ENCODE results near the gene RFK. TPM values are rescaled to one million over a fixed set of nuclear protein-coding genes. Genes with fewer than 3 reads are reported as not detected.

Gene RFK
- polyA plus RNA-seq, 1 donor (not counting 4 experiments of a cell fraction or from before 2014, with no cell fraction given), result 30.1 TPM

GRCh38 chr9:76341616-76342015 is 52.6 kb downstream of the RFK start:
- Histone ChIP-seq H3K9me3 (ENCODE audit: control insufficient read depth, low read depth, low read length) (no peaks in the 10 kb centered on the region), H3K4me3 (ENCODE audit: control insufficient read depth in 2 of 3, extremely low read depth in 1 of 3, insufficient read depth in 2 of 3, low read depth in 1 of 3, low read length in 3 of 3) (no peak overlapping the region), H4K20me1 (ENCODE audit: control insufficient read depth, extremely low read depth, insufficient read depth, low read length) (no peaks in the 10 kb centered on the region), H2AFZ (ENCODE audit: control insufficient read depth, low read length) (no peak overlapping the region), H3K4me2 (ENCODE audit: control insufficient read depth, extremely low read depth, insufficient read depth, low read depth, low read length) (no peak overlapping the region), H3K79me2 (ENCODE audit: control insufficient read depth, insufficient read depth, low read length) (no peaks in the 10 kb centered on the region), H3K27me3 (ENCODE audit: control insufficient read depth, extremely low read depth, insufficient read depth, low read length) (no peaks in the 10 kb centered on the region), H3K36me3 (ENCODE audit: control insufficient read depth in 2 of 2, extremely low read depth in 1 of 2, insufficient read depth in 2 of 2, low read length in 2 of 2) (no peaks in the 10 kb centered on the region), H3K4me1 (ENCODE audit: control insufficient read depth, extremely low read depth, insufficient read depth, low read length) (no peaks in the 10 kb centered on the region), H3K27ac (ENCODE audit: control insufficient read depth, insufficient read depth, low read length) (no peak overlapping the region), H3K9ac (ENCODE audit: control insufficient read depth, extremely low read depth, insufficient read depth, low read length) (no peak overlapping the region), H3K9me1 (ENCODE audit: control insufficient read depth, extremely low read depth, insufficient read depth, low read length) (no peaks in the 10 kb centered on the region)
- no peak for FAIRE-seq
- dilution Hi-C loops (cut with MboI; ENCODE audit: extremely low pct_ligation_motif_present, low sequenced_read_pairs), result no loop called here
- TF ChIP-seq EZH2 (IDR thresholded peaks at IDR 0.05; ENCODE audit: low read length), result no peak
- no peak for DNase-seq (ENCODE audit: low read depth, low spot score)

- Histone ChIP-seq H3K9me3 (ENCODE audit: control insufficient read depth, low read depth, low read length) (no peaks in the 10 kb centered on the region), H3K79me2 (ENCODE audit: control insufficient read depth, insufficient read depth, low read length) (no peaks in the 10 kb centered on the region), H2AFZ (ENCODE audit: control insufficient read depth, low read length) (no peak overlapping the region), H3K36me3 (ENCODE audit: control insufficient read depth in 2 of 2, extremely low read depth in 1 of 2, insufficient read depth in 2 of 2, low read length in 2 of 2) (no peaks in the 10 kb centered on the region), H3K4me1 (ENCODE audit: control insufficient read depth, extremely low read depth, insufficient read depth, low read length) (no peaks in the 10 kb centered on the region), H3K27me3 (ENCODE audit: control insufficient read depth, extremely low read depth, insufficient read depth, low read length) (no peaks in the 10 kb centered on the region), H3K4me2 (ENCODE audit: control insufficient read depth, extremely low read depth, insufficient read depth, low read depth, low read length) (no peak overlapping the region), H3K27ac (ENCODE audit: control insufficient read depth, insufficient read depth, low read length) (no peak overlapping the region), H3K4me3 (ENCODE audit: control insufficient read depth in 2 of 3, extremely low read depth in 1 of 3, insufficient read depth in 2 of 3, low read depth in 1 of 3, low read length in 3 of 3) (no peak overlapping the region), H3K9ac (ENCODE audit: control insufficient read depth, extremely low read depth, insufficient read depth, low read length) (no peak overlapping the region), H4K20me1 (ENCODE audit: control insufficient read depth, extremely low read depth, insufficient read depth, low read length) (no peaks in the 10 kb centered on the region), H3K9me1 (ENCODE audit: control insufficient read depth, extremely low read depth, insufficient read depth, low read length) (no peaks in the 10 kb centered on the region)
- DNase-seq (ENCODE audit: low read depth, low spot score), result no peak
- TF ChIP-seq EZH2 (IDR thresholded peaks at IDR 0.05; ENCODE audit: low read length), result no peak
- TF ChIP-seq CTCF (optimal IDR thresholded peaks at IDR 0.05 in 1 of 3, IDR thresholded peaks at IDR 0.05 in 1 of 3, conservative IDR thresholded peaks at IDR 0.05 in 1 of 3; ENCODE audit: extremely low read depth in 1 of 3, insufficient read depth in 2 of 3, low read length in 3 of 3), result no peak
- FAIRE-seq, result no peak
- dilution Hi-C loops (cut with MboI; ENCODE audit: extremely low pct_ligation_motif_present, low sequenced_read_pairs), result no loop called here
Measured at GRCh38 chr9:76338418-76338817, 55.8 kb downstream of the RFK start.

- DNase-seq (ENCODE audit: low read depth, low spot score), result no peak
- dilution Hi-C loops (cut with MboI; ENCODE audit: extremely low pct_ligation_motif_present, low sequenced_read_pairs), result no loop called here
- Histone ChIP-seq H3K9me3 (ENCODE audit: control insufficient read depth, low read depth, low read length) (no peaks in the 10 kb centered on the region), H3K27me3 (ENCODE audit: control insufficient read depth, extremely low read depth, insufficient read depth, low read length) (no peaks in the 10 kb centered on the region), H3K4me2 (ENCODE audit: control insufficient read depth, extremely low read depth, insufficient read depth, low read depth, low read length) (no peak overlapping the region), H2AFZ (ENCODE audit: control insufficient read depth, low read length) (no peak overlapping the region), H3K9ac (ENCODE audit: control insufficient read depth, extremely low read depth, insufficient read depth, low read length) (no peak overlapping the region), H3K9me1 (ENCODE audit: control insufficient read depth, extremely low read depth, insufficient read depth, low read length) (no peaks in the 10 kb centered on the region), H3K27ac (ENCODE audit: control insufficient read depth, insufficient read depth, low read length) (no peak overlapping the region), H3K79me2 (ENCODE audit: control insufficient read depth, insufficient read depth, low read length) (no peaks in the 10 kb centered on the region), H3K4me1 (ENCODE audit: control insufficient read depth, extremely low read depth, insufficient read depth, low read length) (no peaks in the 10 kb centered on the region), H3K4me3 (ENCODE audit: control insufficient read depth in 2 of 3, extremely low read depth in 1 of 3, insufficient read depth in 2 of 3, low read depth in 1 of 3, low read length in 3 of 3) (no peak overlapping the region), H3K36me3 (ENCODE audit: control insufficient read depth in 2 of 2, extremely low read depth in 1 of 2, insufficient read depth in 2 of 2, low read length in 2 of 2) (no peaks in the 10 kb centered on the region), H4K20me1 (ENCODE audit: control insufficient read depth, extremely low read depth, insufficient read depth, low read length) (no peaks in the 10 kb centered on the region)
- TF ChIP-seq EZH2 (IDR thresholded peaks at IDR 0.05; ENCODE audit: low read length), result no peak
- no peak for TF ChIP-seq CTCF (optimal IDR thresholded peaks at IDR 0.05 in 1 of 3, IDR thresholded peaks at IDR 0.05 in 1 of 3, conservative IDR thresholded peaks at IDR 0.05 in 1 of 3; ENCODE audit: extremely low read depth in 1 of 3, insufficient read depth in 2 of 3, low read length in 3 of 3)
- FAIRE-seq, result no peak
Measured at GRCh38 chr9:76336027-76336426, 58.2 kb downstream of the RFK start.
